Endometrium (tissue), 2 donors: ENCODE results near the gene SDK1.

Source experiments
- FAIRE-seq: peaks from 2 replicates; lab custom pipeline; 2012; peaks lifted over from hg19 to GRCh38; lab: Jason Lieb, UNC
- donor health status: control.
- donor health status: control.

The SDK1 gene

DNA sequence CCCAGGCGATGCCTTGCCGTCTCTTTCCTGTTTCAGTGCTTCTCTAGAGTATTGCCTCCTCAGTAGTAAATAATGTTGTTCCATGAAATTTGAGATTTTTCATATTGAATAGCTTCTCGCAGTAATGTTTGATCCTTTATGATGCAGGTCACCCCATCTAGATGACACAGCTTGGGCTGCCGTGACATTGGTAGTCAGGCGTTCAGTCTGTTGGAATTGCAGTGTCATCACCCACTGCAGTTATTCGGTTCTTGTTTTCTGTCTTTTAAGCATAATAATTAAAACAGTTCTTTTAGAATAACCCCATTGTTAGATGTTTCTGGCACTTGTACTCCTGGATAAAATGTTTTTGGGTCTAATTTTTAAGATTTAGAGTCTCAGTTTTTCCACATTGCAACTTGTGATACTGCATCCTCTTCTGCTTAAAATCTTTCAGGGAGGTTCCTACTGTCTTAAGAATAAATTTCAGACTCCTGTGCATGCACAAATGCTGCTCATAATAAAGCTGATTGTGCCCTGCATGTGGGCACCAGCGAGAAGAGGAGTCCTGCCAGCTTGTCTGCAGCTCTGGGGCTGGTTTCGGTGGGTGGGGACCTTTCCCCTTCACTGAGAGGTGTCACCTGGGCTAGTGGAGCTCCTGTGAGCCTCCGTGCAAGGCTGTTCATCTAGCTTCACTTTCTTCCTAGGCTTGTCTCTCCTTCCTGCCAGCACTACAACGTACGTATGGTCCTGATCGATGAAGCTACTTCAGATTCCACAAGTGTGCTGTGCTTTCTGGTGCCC, 44.8 kb downstream of the SDK1 start:
- no peak for FAIRE-seq

DNA sequence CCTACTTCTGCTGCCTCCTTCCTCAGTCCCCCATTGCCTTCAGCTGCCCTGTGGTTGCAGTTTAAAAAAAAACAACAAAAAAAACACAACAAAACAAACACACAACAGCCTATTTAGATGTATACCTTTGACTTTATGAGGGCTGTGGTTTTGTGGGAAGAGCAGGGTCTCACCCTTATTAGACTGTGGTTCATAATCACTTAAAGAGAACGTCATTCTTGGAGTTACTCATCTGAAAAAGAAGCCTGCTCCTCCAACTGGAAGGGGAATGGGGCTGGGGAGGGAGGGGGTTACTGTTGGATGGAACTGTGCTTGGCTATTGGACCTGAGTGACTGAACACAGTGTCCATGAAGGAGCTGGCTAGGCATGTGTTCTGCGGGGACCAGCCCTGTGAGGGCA, 48.1 kb downstream of the SDK1 start:
- FAIRE-seq, result no peak

DNA sequence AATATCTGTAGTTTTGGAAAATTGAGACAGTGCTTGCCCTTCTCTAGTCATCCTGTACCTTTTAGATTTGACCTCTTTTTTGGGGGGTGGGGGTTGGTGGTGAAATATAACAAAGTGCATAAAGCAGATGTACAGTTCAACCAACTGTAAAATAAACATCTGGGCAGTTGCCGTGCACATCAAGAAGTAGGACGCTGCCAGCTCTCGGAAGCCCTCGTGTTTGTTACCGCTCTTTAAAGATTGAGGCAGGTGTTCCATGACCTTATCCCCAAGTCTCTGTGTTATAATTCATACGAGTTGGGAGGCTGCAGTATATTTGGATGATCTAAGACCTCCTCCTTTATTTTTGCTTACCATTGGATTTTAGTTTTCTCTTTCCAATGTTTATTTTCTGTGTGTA, 55.1 kb downstream of the SDK1 start:
- FAIRE-seq, result no peak

DNA sequence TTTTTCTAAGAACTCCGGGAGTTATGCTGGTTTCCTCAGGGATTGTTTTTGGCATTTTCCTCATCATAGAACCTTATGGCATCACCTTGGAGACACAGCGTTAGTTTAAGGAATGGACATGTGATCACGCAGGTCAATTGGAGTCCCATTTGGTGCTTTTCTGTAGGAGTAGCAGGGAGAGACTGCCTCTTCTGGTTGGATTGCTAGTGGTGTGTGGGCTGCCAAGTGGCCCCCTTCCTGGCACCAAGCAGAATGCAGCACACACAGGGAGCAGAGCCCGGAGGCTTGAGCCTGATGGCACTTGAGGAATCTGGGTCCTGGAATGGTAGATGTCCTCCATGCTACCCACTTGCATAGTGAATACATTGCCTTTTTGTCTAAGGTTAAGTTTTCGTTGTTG, 57.9 kb downstream of the SDK1 start:
- FAIRE-seq, result no peak

DNA sequence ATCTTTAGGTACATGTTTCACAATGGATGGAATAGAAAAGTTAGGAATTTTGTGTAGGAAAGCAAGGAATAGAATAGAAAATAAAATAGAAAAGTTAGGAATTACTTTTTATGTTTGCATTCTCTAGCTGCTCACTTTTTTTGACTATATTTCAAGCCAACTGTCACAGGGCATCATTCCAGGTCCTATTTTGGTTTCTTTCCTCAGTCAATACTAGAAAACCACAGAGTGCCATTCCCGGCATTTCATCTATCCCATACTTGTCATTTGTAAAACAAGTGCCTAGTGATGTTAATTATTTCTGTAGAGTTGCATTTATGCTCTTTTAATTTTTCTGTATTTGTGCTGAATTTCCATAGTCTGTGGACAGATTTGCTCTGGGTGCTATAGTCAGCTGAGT, 66.2 kb downstream of the SDK1 start:
- no peak for FAIRE-seq

DNA sequence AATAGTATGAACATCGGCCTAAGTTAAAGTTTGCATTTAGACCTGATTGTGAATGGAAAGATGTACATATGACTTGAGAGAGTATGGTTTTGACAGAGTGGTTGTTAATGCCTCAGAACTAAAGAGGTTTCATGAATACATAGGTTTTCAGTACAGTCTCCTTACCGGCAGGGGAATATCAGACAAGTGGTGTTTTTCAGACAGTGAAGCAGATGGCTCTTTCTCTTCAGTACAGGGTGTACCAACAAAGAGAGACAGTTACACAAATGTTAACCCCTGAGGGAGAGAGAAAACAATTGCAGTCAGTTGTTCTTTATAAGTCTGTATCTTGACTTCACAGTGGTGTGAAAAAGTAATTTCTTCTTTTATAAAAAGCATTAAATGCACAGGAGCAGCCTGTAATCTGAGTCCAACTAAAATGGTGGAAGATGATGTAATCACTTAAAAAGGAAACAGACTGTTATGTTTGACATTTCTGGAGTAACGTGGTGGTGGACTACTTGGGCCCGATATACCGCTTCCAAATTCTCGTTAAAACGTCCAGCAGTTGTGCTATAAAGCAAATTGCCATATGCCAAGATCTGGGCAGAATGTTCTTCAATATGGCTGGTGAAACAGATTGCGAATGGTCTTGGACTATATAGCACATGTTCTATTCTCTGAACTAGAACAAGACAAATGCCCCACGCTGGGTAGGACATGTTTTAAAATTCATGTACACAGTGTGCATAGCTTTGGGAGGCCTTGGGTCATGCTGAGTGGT, 69.2 kb downstream of the SDK1 start:
- FAIRE-seq, result no peak

DNA sequence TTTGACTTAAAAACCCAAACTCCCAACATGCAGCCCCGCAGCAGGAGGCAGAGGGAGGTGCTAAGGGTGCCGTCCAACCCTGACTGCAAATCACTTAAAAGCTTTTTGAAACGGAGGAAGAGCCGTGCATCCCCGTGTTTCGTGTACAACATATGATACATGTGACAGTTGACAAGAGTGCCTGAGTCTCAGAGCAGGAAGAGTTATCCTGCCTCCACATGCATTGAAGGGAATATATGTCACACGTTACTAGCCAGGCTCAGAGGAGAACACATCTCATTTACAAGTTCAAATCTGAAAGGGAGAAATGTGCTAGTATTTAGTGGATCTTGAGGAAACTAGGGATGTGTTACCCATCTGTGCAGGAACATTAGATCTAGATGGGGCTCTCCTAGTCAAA, 69.9 kb downstream of the SDK1 start:
- FAIRE-seq, result no peak

DNA sequence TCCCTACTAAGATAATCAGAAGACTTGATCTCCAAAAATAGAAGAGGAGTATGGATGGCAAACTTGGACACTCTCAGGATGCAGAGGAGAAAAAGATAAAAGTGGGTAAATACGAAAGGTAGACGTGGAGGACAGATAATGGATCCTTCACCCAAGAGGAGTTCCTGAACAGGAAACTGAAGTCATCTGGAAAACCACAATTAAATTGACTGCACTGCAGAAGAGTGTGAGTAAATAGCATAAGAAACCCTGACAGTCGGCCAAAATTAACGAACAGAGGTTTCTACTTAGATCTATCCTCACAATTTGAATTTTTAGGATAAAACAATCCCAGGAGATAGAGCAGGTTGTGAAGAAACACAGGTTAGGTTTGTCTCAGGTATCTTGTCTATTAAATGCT, 70.5 kb downstream of the SDK1 start:
- no peak for FAIRE-seq

DNA sequence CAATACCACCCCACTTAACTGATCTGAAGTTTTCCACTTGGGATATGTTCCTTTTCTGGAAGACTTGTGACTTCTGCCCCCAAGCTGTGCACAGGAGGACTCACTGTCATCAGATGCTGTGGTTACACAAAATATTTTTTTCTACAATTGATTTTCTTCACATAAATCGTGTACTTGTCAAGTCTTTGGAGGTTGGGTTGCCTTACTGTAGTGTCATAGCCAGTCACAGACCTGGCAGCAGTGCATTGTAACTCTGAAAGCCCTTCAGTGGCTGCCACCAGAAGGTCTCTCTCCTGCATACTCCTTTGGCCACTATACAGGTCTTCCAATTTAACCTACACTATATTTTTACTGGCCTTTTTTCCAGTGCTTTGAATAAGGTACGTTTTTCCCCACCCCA, 73.2 kb downstream of the SDK1 start:
- no peak for FAIRE-seq

DNA sequence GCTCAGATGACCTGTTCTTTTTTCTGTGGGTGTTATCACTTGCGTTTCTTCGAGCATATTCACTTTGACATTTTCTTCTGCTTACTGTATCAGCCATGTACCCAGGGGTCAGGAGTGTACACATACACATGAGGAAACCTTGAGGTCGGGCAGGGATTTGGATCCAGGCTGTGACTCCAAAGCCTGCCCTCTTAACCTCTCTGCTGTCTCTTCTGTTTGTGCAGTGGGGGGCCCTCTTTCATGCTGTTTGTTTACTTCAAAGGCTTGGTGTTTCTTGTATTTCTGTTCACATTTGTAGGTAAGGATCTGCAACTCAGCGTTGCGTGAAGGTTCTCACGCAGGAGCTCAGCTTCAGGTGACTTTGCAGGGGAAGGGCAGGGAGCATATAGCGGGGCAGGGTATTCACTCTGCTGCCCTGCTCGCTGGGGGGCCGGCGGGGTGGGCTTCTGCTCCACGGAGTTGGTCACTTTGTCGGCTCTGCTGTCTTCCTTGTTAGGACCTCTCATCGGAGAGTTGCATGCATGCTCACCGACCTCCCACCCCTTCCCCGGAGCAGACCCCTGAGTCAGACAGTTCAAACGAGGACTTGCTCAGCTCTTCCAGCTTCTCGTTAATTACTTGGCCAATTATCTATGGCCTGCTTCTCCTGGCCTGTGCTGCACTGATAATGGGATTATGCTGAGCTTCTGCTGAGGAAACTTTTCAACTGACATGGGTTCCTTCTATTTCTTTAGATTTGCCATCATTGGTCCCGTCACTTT, 77.5 kb downstream of the SDK1 start:
- FAIRE-seq, result no peak

DNA sequence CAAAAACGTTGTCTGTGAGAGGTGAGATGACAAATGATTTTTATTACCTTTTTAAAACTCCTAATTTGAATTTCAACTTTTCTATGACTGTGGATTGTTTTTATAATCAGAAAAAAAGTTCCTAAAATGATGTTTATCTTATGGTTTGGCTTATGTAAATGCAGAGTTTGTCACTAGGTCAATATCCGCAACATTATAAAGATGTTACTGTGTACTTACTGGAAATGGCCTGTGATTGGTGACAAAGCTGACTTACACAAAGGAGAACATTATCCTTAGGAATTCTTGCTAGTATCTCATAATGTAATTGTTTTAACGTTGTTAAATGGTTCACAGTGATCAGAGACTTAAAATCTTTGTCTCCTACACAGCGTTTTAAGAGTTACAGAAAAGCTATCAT, 79.0 kb downstream of the SDK1 start:
- FAIRE-seq, result no peak

DNA sequence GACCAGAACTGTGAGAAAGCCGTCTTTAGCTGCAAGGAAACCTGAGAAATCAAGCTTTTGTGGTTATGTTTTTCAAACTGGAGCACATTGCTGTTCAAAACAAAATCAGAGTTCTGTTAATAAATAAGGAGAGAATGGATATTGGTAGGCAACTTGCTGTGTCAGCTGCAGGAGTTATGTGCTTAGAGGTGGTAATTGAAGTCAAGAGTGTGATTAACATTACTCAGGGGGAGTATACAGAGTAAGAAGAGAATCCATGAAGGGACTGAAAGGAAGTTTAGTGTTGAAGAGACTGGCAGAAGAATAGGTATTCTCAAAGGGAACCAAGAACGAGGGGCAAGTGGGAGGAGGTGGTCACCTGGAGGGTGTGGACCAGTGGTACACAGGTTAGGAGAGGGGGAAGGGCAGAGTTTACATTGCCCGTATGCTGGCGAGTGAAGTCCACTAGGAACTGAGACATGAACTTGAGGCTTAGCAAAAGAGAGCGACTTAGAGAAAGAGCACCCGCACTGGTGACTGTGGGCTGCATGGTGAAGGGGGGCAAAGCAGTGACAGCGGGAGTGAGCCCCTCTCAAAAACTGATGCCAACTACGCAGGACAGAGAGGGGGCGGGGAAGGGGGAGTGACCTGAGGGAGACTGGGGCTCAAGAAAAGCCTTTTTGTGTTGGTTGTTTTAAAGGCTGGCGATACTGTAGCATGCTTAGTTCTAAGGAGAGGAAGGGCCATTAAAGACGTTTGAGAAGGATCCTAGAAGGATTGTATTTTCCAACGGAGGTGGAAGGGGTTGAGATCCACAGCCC, 80.0 kb downstream of the SDK1 start:
- FAIRE-seq, result no peak

DNA sequence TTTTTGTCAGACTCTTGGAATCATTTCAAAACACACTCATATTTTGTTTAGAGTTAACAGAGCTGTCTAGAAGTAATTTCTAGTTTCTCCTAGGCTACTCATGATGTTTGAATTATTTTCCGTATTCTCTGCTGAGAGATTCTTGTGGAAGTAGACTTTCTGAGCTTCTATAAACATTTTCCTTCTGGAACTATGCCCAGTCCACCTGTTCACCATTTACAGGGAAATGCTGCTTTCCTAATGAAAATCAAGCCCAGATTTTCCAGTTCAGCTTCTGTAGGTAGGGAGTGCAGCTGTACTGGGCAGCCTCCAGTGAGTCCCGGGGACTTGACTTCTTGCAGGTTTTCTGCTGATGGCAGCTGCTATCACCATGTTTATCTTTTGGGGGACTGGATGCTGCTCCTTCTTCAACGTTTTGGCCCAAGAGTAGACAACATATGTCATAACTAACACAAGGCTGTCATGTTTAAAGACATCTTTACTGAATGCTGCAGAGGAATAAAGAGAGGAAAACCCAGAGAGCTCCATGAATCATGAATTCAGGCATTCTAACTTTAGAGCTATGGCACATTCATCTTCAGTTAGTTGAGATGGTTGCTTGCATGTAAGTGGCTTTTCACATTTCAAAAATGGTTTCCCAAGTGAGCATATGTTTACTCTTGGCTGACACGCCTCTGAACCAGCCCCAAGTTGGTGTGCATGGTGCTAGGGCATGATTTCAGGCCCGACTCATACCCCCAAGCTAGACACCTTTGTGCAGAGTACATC, 85.6 kb downstream of the SDK1 start:
- no peak for FAIRE-seq

DNA sequence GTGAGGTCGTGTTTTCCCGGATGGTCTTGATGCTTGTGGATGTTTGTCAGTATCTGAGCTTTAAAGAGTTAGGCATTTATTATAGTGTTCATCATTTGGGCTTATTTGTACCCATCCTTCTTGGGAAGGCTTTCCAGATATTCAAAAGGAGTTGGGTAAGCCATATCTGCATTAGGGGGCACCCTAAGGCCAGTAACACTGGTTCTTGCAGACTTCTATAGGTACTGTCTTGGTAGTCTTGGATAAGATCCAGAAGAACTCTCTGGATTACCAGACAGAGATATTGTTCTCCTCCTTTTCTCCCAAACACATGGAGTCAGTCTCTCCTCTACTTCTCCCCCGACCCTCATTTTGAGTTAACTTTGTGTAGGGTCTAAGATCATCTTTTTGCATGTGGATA, 92.8 kb downstream of the SDK1 start:
- FAIRE-seq, result no peak

DNA sequence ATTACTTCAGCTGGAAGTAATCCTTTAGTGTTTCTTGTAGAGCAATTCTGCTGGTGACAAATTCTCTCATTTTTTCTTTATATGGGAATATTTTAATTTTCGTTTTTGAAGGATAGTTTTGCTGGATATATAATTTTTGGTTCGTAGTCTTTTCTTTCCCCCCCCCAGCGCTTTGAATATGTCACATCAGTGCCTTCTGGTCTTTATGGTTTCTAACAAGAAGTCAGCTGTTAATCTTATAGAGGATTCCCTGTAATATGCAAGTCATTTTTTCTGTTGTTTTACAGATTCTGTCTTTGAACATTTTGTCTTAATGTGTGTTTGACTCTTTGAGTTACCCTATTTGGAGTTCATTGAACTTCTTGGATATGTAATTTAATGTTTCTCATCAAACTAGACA, 96.3 kb downstream of the SDK1 start:
- no peak for FAIRE-seq

DNA sequence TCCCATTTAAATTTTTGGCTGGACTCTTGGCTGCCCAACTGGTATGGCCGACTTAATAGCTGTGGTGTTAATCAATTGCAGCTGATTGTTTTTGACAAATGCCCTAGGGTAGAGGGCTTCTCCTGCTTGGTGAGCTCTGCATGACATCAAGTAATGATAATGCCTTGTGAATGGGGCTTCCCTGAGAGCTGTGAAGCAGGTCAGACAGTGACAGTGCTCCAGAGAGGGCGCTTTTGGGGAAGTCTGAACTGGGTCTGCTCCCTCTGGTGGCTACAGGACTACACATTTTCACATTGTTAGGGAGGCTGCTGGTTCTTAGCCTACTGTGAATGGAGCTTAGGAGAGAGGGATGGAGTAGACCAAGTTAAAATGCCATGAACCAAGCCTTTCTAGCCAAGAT, 98.8 kb downstream of the SDK1 start:
- no peak for FAIRE-seq

DNA sequence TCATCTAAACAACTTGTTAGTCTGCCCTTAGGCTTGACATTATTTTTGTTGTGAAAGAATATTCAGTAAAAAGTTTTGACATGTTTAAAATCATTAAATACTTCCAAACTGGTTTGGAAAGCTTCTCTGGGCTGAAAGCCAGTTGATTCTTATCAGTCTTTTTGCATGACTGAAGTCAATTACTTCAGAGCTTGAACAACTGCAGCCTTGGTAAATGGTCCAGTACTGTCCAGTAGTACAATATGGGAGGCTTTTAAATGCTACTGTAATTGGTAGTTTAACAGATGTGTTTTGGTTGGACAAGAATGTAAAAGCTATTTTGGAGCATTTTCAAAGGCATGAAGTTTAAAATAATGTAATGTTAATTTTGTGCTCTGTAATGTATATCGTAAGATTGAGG, 103.4 kb downstream of the SDK1 start:
- peak; percentile 96 for FAIRE-seq

DNA sequence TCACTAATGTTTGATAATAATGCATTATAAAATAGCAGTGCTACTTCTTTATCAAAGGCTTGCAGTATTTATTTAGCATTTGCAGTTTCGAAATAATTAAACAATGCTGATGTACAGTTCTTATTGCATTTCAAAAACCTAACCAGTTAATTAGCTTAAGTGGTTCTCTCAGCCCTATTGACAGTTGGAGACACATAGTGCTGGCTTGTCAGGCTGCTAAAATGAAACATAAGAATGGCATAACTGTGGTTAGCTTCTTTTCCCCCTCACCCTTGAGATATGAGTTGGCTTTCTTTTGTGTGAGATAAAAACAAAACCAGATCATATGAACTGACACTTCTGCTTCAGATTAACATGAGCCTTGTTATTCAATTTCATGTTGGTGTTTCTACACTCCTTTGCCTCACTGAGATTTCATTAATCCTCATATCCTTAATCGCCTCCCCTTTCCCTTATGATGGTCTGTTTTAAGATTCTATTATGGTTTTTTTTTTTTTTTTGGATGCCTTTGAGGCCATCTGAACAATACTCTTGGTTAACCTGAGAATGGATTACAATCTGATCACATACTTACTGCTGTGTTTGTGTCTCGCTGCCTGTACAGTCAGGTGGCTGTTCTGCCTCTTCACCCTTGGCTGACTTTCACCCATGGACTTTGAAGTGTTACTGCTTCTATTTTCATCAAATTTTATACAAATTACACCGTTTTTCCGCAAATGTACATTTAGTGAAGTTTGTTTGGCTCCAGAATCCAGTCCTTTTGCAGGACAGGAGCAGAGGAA, 108.0 kb downstream of the SDK1 start:
- no peak for FAIRE-seq

DNA sequence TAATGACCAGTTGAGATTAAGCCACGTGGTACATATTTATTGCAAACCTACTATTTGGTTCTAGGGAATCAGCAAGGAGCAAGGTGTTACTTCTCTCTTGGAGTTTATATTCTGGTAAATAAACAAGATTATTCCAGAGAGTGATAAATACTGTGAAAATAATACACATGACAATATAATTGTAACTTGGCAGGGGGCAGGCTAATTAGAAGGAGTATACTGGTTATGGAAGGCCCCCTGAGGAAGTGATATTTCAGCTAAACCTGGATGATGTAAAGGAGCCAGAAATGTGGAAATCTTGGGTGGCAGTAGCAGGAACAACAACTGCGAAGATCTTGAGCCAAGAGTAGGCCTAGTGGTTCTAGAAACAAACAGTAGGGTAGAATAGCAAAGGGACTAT, 111.8 kb downstream of the SDK1 start:
- FAIRE-seq, result no peak

DNA sequence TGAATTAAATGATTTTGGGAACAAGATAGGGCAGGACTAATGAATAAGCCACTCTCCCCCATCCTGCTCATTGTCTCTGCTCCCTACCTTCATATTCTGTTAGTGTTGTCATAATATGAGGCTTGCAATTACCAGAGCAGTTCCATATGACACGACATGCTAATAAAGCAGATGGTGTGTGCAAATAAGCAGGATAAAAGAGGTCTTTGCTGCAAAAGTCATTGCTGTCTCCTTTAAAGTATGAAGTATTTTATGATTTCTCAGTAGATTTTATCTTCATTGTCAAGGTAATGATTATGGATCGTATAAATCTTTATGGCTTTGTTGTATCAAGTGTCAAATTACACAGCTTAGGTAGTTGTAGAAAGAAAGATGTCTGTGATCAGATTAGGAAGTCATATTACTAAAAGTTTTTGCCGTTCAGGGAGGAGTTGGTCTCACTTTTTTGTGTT, 114.8 kb downstream of the SDK1 start:
- no peak for FAIRE-seq

DNA sequence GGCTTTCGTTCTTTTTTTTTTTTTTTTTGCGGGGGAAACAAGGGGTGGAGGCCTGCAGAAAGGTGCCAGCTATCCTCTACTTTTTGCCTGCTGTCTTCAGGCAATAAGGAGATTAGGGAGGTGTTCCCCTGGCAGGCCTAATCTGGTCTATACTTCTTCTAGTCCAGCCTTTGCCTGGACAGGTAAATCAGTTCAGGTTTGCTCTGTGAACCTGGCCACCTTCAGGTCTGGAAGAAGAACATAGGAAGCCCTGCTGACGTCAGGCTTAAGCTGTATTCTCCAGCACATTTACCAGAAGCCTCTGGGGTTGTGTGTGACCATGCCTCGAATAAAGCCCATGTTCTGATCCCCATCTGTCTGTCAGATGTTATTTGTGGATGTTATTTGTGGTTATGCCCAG, 115.4 kb downstream of the SDK1 start:
- FAIRE-seq, result no peak
